HepG2 (cell line): ENCODE measurements around the gene MYH10. TPM values are rescaled to one million over a fixed set of nuclear protein-coding genes. Genes with fewer than 3 reads are reported as not detected.

ENCODE experiments used
- ATF7-NPFF ChIP-seq: sonication (generic); formaldehyde crosslinking; IDR thresholded peaks from 2 replicates; pipeline ENCODE4 v1.8.1; 2023; ENCODE audit warnings: mild to moderate bottlenecking, low read depth, missing genetic modification reagents, moderate library complexity
- CBX1 ChIP-seq: IDR thresholded peaks from one replicate; pipeline ENCODE4 v1.6.1; 2016; ENCODE audit warnings: antibody characterized with exemption, low read depth
- DRAP1 ChIP-seq: IDR thresholded peaks from 2 replicates; pipeline ENCODE4 v1.6.1; 2016; ENCODE audit warnings: missing genetic modification reagents, missing compliant biosample characterization
- EHMT2 ChIP-seq: fragments of 200-600 bp; sonication (generic); IDR thresholded peaks from 2 replicates; pipeline ENCODE4 v1.7.0; 2017; ENCODE audit warnings: antibody characterized with exemption, low read depth, low read length, borderline replicate concordance
- ETV6 ChIP-seq: sonication (generic); formaldehyde crosslinking; conservative IDR thresholded peaks from 2 replicates; pipeline ENCODE4 v1.4.0; 2020; ENCODE audit warnings: missing genetic modification reagents
- FLYWCH1 ChIP-seq: sonication (generic); formaldehyde crosslinking; IDR thresholded peaks from 2 replicates; pipeline ENCODE4 v1.8.1; 2023; ENCODE audit warnings: mild to moderate bottlenecking, missing genetic modification reagents
- GATAD1 ChIP-seq: IDR thresholded peaks from 2 replicates; pipeline ENCODE4 v1.6.1; 2016; ENCODE audit warnings: missing genetic modification reagents, missing compliant biosample characterization
- HDAC6 ChIP-seq: fragments of 200-600 bp; sonication (generic); IDR thresholded peaks from 2 replicates; pipeline ENCODE4 v1.7.0; 2017; ENCODE audit warnings: mild to moderate bottlenecking, antibody characterized with exemption, low read length, low read depth
- HNRNPUL1 ChIP-seq: fragments of 200-400 bp; formaldehyde crosslinking; IDR thresholded peaks from 2 replicates; pipeline ENCODE4 v1.6.1; 2017; ENCODE audit warnings: low read depth, mild to moderate bottlenecking, low read length, moderate library complexity
- IKZF5 ChIP-seq: IDR thresholded peaks from 2 replicates; pipeline ENCODE4 v1.6.1; 2018; ENCODE audit warnings: missing genetic modification reagents, mild to moderate bottlenecking, missing compliant biosample characterization
- KDM4B ChIP-seq: sonication (generic); formaldehyde crosslinking; IDR thresholded peaks from 2 replicates; pipeline ENCODE4 v1.4.0; 2020; ENCODE audit warnings: missing genetic modification reagents
- NCOR1 ChIP-seq: fragments of 200-600 bp; sonication (generic); IDR thresholded peaks from 2 replicates; pipeline ENCODE4 v1.7.0; 2017; ENCODE audit warnings: antibody characterized with exemption, low read length, borderline replicate concordance
- NR1H2 ChIP-seq: sonication (generic); formaldehyde crosslinking; IDR thresholded peaks from 2 replicates; pipeline ENCODE4 v1.8.1; 2022; ENCODE audit warnings: low read depth, missing genetic modification reagents, borderline replicate concordance
- PAX8 ChIP-seq: sonication (generic); formaldehyde crosslinking; IDR thresholded peaks from 2 replicates; pipeline ENCODE4 v1.8.0; 2022; ENCODE audit warnings: mild to moderate bottlenecking, missing genetic modification reagents, borderline replicate concordance
- PREB ChIP-seq: sonication (generic); formaldehyde crosslinking; IDR thresholded peaks from 2 replicates; pipeline ENCODE4 v1.4.0; 2020; ENCODE audit warnings: missing genetic modification reagents
- RFX5 ChIP-seq: IDR thresholded peaks from 2 replicates; pipeline ENCODE4 v1.6.1; 2011; ENCODE audit warnings: low read depth, low read length, improper control_type of control experiment
- SRSF9 ChIP-seq: fragments of 200-400 bp; formaldehyde crosslinking; IDR thresholded peaks from 2 replicates; pipeline ENCODE4 v1.6.1; 2018; ENCODE audit warnings: borderline replicate concordance, mild to moderate bottlenecking, low read depth, low read length; ENCODE audit not compliant: insufficient read depth, poor library complexity, severe bottlenecking
- WIZ ChIP-seq: sonication (generic); formaldehyde crosslinking; IDR thresholded peaks from 2 replicates; pipeline ENCODE4 v1.5.1; 2020; ENCODE audit warnings: mild to moderate bottlenecking, missing genetic modification reagents
- ZIK1 ChIP-seq: sonication (generic); formaldehyde crosslinking; IDR thresholded peaks from 2 replicates; pipeline ENCODE4 v1.5.0; 2020; ENCODE audit warnings: mild to moderate bottlenecking, low read depth, missing genetic modification reagents, borderline replicate concordance
- ZMYM4 ChIP-seq: sonication (generic); formaldehyde crosslinking; IDR thresholded peaks from 2 replicates; pipeline ENCODE4 v1.8.1; 2023; ENCODE audit warnings: mild to moderate bottlenecking, missing genetic modification reagents
- ZNF333 ChIP-seq: sonication (generic); formaldehyde crosslinking; IDR thresholded peaks from 2 replicates; pipeline ENCODE4 v1.4.0; 2020; ENCODE audit warnings: mild to moderate bottlenecking, missing genetic modification reagents, borderline replicate concordance
- ZNF350 ChIP-seq: sonication (generic); formaldehyde crosslinking; IDR thresholded peaks from 2 replicates; pipeline ENCODE4 v1.4.0; 2020; ENCODE audit warnings: mild to moderate bottlenecking, low read depth, missing genetic modification reagents, borderline replicate concordance
- ZNF382 ChIP-seq: sonication (generic); formaldehyde crosslinking; IDR thresholded peaks from 2 replicates; pipeline ENCODE4 v1.5.0; 2020; ENCODE audit warnings: missing genetic modification reagents, mild to moderate bottlenecking, borderline replicate concordance
- ZNF567 ChIP-seq: sonication (generic); formaldehyde crosslinking; IDR thresholded peaks from 2 replicates; pipeline ENCODE4 v1.8.1; 2023; ENCODE audit warnings: mild to moderate bottlenecking, missing genetic modification reagents, borderline replicate concordance
- ZNF800 ChIP-seq: sonication (generic); formaldehyde crosslinking; IDR thresholded peaks from 2 replicates; pipeline ENCODE4 v1.4.0; 2020; ENCODE audit warnings: missing genetic modification reagents
- polyA plus RNA-seq, 8 experiments: library from polyadenylated mRNA; depleted of rRNA in 3 of 8; stranded (reverse) in 7 of 8; unstranded in 1 of 8; fragments of >200 nt; fragmentation: Illumina TruSeq in 4 of 8; extraction: Trizol in 4 of 8; gene quantifications; 2 replicates each; pipeline versions ENCODE4 v1.2.1 to v1.2.3, GENCODE V29; 2011 to 2016; ENCODE audit warnings: low read depth in 4 of 8, missing spikeins in 1 of 8, mixed read lengths in 1 of 8; ENCODE audit not compliant: insufficient read depth in 1 of 8
- total RNA-seq, 5 experiments: library from RNA; depleted of rRNA; stranded (reverse); fragments of >200 nt; fragmentation: Illumina TruSeq; extraction: Trizol; gene quantifications; 2 replicates each; pipeline ENCODE4 v1.2.3, GENCODE V29; 2016; ENCODE audit warnings: low read depth in 1 of 5

The MYH10 gene
- total and polyA plus RNA-seq, 2 of the 13 experiments (the other 11 are each of a cell fraction or from before 2014, with no cell fraction given) = 43.4 to 68.6 TPM

GRCh38 chr17:8435245-8436168 lies 195.0 kb downstream of the MYH10 start, which contains the start of gene NDEL1 (continued):
- TF ChIP-seq ATF7-NPFF (CRISPR knock-in tag) = 0 out of 2 replicates have a peak, but pooled peaks have one; percentile 66
- TF ChIP-seq NCOR1 = no peak
- peak; percentile 39; the same call in 1 of the 2 replicates for TF ChIP-seq ETV6 (CRISPR knock-in tag)
- no peak for TF ChIP-seq ZNF382 (CRISPR knock-in tag)
- no peak for TF ChIP-seq HDAC6
- TF ChIP-seq PREB (CRISPR knock-in tag) = no peak
- TF ChIP-seq IKZF5 (CRISPR knock-in tag) = peak; percentile 51
- 0 out of 2 replicates have a peak, but pooled peaks have one; percentile 56 for TF ChIP-seq ZIK1 (CRISPR knock-in tag)
- no peak for TF ChIP-seq RFX5
- TF ChIP-seq WIZ (CRISPR knock-in tag) = no peak
- TF ChIP-seq SRSF9 = no peak
- no peak for TF ChIP-seq EHMT2
- peak; percentile 48; the same call in 1 of the 2 replicates for TF ChIP-seq ZNF350
- peak; percentile 36 for TF ChIP-seq CBX1
- no peak for TF ChIP-seq NR1H2 (CRISPR knock-in tag)
- peak; percentile 56 for TF ChIP-seq ZMYM4 (CRISPR knock-in tag)
- TF ChIP-seq FLYWCH1 (CRISPR knock-in tag) = no peak
- TF ChIP-seq ZNF333 (CRISPR knock-in tag) = no peak
- 0 out of 2 replicates have a peak, but pooled peaks have one; percentile 30 for TF ChIP-seq KDM4B
- TF ChIP-seq DRAP1 (CRISPR knock-in tag) = peak; percentile 89
- TF ChIP-seq PAX8 (CRISPR knock-in tag) = no peak
- TF ChIP-seq HNRNPUL1 = no peak
- peak; percentile 63 for TF ChIP-seq GATAD1 (CRISPR knock-in tag)
- TF ChIP-seq ZNF567 (CRISPR knock-in tag) = 0 out of 2 replicates have a peak, but pooled peaks have one; percentile 50
- peak; percentile 58; the same call in 1 of the 2 replicates for TF ChIP-seq ZNF800
